ENCODE measurements around the gene HOXB2.

DNA sequence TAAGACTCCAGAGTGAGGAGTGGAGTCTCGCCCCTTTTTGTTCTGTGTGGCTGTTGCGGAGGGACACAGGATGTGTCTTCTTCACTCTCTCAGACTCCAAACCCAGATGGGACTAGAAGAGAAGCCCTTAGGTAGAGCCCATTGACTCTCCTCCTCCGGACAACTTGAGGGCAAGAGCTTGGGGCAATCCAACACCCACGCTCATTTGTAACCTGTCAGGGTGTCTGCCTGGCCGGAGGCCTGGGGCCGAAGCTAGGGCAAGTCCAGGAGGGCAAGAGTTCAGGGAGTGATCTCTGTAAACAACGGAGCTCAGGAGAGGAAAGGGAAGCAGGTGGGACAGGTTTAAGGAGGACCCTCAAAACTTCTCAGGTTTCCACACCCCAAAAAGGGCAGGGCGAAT, 12.6 kb downstream of the HOXB2 start:
- TF ChIP-seq, protein P1, sequence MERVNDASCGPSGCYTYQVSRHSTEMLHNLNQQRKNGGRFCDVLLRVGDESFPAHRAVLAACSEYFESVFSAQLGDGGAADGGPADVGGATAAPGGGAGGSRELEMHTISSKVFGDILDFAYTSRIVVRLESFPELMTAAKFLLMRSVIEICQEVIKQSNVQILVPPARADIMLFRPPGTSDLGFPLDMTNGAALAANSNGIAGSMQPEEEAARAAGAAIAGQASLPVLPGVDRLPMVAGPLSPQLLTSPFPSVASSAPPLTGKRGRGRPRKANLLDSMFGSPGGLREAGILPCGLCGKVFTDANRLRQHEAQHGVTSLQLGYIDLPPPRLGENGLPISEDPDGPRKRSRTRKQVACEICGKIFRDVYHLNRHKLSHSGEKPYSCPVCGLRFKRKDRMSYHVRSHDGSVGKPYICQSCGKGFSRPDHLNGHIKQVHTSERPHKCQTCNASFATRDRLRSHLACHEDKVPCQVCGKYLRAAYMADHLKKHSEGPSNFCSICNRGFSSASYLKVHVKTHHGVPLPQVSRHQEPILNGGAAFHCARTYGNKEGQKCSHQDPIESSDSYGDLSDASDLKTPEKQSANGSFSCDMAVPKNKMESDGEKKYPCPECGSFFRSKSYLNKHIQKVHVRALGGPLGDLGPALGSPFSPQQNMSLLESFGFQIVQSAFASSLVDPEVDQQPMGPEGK (CRISPR knock-in tag; IDR thresholded peaks at IDR 0.05; ENCODE audit: borderline replicate concordance): no peak
- no peak for TF ChIP-seq ZFP3 (CRISPR knock-in tag; IDR thresholded peaks at IDR 0.05)
- TF ChIP-seq ISL1 (CRISPR knock-in tag; IDR thresholded peaks at IDR 0.05): no peak
